LNCAP (cell line): ENCODE measurements around the gene CHP1.

ENCODE experiments used
- TF ChIP-seq, protein P1 (sequence below): fragments of 450-650 bp; IDR thresholded peaks from 2 replicates; pipeline ENCODE4 v1.5.1; 2017; ENCODE audit warnings: mild to moderate bottlenecking

Gene CHP1

DNA sequence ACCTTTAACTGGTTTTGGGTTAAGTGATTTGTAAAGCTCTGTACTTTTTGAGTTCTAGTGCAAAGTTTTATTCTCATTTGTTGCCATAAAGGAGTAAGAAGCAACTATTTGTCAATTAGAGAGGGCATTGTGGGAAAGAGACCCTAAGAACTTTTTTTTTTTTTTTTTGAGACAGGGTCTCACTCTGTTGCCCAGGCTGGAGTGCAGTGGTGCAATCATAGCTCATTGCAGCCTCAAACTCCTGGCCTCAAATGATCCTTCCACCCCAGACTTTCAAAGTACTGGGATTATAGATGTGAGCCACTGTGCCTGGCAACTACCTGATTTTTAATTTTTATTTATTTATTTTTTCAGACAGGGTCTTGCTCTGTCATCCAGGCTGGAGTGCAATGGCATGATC, 4.9 kb downstream of the CHP1 start:
- TF ChIP-seq, protein P1, sequence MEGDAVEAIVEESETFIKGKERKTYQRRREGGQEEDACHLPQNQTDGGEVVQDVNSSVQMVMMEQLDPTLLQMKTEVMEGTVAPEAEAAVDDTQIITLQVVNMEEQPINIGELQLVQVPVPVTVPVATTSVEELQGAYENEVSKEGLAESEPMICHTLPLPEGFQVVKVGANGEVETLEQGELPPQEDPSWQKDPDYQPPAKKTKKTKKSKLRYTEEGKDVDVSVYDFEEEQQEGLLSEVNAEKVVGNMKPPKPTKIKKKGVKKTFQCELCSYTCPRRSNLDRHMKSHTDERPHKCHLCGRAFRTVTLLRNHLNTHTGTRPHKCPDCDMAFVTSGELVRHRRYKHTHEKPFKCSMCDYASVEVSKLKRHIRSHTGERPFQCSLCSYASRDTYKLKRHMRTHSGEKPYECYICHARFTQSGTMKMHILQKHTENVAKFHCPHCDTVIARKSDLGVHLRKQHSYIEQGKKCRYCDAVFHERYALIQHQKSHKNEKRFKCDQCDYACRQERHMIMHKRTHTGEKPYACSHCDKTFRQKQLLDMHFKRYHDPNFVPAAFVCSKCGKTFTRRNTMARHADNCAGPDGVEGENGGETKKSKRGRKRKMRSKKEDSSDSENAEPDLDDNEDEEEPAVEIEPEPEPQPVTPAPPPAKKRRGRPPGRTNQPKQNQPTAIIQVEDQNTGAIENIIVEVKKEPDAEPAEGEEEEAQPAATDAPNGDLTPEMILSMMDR = no peak

DNA sequence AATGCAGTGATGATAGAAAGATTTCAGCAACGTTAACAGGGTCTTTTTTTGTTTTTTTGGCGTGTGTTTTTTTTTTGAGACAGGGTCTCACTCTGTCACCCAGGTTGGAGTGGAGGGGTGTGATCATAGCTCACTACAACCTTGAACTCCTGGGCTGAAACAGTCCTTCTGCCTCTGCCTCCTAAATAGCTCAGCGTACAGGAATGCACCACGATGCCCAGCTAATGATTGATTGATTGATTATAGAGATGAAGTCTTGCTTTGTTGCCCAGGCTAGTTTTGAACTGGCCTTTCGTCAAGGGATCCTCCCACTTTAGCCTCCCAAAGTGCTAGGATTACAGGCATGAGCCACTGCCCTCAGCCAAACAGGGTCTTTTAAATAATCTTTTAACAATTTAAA, 7.0 kb downstream of the CHP1 start:
- TF ChIP-seq, protein P1 = no peak

DNA sequence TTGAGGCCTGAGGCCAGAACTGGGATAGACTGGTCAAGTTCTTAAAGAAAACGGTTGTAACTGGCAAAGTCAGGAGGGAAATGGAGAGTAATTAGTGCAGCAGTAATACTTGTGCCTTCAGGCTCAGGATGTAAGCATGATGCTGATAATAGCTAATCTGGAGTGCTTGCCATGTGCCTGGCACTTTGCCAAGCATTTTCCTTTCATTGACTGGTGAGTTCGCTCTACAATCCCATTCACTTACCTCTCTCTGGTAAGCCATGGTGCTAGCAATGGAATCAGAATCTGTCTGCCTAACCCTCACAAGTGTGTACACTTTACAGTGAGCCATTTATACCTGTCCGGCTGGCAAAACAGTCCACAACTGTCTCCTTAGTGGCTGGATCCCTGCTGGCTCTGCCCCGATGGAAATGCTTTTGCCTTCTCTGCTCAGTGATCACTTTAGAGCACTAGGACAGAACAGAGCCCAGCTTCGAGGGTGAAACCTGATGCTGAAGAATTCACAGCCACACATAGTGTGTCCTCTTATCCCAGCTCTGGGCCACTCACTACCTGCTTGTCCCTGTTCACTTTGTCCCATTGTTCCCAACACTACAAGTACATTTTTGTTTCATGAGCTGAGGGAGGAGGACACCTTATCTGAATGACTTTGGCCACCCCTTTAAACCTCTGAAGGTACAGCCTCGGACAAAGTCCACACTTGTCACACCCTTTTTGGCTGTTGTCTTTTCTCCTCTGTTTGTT, 10.3 kb downstream of the CHP1 start:
- TF ChIP-seq, protein P1 = no peak

DNA sequence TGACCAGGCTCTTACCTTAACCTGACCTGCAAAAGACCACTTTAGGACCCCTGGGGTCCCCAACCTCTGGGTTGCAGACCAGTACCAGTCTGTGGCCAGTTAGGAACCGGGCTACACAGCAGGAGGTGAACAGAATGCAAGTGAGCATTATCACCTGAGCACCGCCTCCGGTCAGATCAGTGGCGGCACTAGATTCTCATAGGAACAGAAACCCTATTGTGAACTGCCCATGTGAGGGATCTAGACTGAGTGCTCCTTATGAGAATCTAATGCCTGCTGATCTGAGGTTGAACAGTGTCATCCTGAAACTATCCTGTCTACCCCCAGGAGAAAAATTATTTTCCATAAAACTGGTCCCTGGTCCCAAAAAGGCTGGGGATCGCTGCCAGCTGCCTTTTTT, 20.3 kb downstream of the CHP1 start:
- TF ChIP-seq, protein P1 = no peak

DNA sequence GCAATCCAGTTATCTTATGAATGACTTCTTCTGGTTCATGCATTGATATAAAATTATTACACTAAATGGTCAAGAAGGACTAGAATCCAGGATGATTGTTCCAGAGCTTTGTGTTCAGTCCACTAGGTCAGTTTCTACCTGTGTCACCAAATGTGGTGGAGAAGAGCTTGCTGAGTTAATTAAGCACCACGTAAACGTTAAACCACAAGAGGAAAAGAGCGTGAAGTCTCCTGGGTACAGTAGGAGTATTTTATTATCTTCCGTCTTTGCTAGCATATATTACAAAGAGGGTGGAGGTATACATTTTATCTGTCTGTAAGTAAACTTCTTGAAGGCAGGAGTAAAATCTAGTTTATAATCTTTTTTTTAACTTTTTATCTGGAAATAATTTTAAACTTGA, 23.5 kb downstream of the CHP1 start:
- TF ChIP-seq, protein P1 = no peak

DNA sequence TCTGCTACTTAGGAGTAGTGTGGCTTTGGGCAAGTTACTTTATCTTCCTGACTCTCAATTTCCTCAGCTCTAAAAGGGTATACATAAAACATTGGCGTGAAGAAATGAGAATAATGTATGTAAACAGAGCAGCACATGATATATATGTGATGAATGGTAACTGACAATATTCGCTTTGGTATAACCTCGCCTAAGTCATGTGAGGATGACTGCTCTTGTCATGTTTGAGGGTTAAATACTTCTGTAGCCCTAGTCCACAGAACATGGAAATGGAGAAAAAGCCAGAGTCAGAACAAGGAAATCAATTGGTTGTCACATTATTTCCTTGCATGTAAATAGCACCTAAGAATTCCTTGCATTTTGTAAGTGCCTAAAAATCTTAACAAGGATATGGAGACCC, 25.0 kb downstream of the CHP1 start:
- TF ChIP-seq, protein P1 = no peak

DNA sequence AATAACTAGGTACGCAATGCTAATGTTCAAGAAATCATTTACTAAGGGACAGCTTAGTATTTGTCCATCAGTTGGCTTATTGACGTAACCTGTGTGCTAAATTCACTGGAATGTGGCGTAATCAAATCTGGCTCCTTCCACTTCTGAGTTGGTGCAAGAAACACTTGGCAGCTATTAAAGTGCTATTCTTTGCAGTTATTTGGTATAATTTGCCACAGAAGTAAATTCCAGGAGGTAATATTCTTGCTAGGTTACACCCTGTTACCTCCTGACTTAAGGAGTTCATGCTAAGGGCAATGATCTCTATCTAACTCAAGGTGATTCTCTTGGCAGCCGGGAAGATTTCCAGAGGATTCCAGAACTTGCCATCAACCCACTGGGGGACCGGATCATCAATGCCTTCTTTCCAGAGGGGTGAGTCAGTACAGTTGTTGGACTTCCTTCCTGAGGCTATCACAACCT, 25.5 kb downstream of the CHP1 start:
- TF ChIP-seq, protein P1 = no peak
